Hematopoietic multipotent progenitor cell treated with erythropoietin and hydrocortisone succinate and interleukin-3 and kit ligand, for 4 days (in vitro differentiated cells): Measurements from ENCODE around the gene LAMA2.

Experiments used
- DNase-seq: peaks from one replicate; pipeline ENCODE4 v3.0.0-alpha.2; 2015

Gene LAMA2

GRCh38 chr6:129184808-129185366 is 301.9 kb downstream of the LAMA2 start:
- no peak for DNase-seq

GRCh38 chr6:129186988-129187387 is 304.1 kb downstream of the LAMA2 start:
- DNase-seq: no peak

GRCh38 chr6:129188306-129188705 is 305.4 kb downstream of the LAMA2 start:
- DNase-seq: no peak

- peak; percentile 0 for DNase-seq
Measured at GRCh38 chr6:129188795-129189194, 305.9 kb downstream of the LAMA2 start.

- DNase-seq: no peak
Measured at GRCh38 chr6:129189266-129189665, 306.3 kb downstream of the LAMA2 start.

GRCh38 chr6:129191235-129191634 is 308.3 kb downstream of the LAMA2 start:
- peak; percentile 61 for DNase-seq

- DNase-seq: no peak
Measured at GRCh38 chr6:129192458-129192989, 309.6 kb downstream of the LAMA2 start.

- DNase-seq: no peak
Measured at GRCh38 chr6:129194306-129194941, 311.5 kb downstream of the LAMA2 start.

GRCh38 chr6:129195161-129195560 is 312.2 kb downstream of the LAMA2 start:
- DNase-seq: no peak

- no peak for DNase-seq
Measured at GRCh38 chr6:129195643-129196042, 312.7 kb downstream of the LAMA2 start.

GRCh38 chr6:129197154-129197553 is 314.2 kb downstream of the LAMA2 start:
- no peak for DNase-seq

- no peak for DNase-seq
Measured at GRCh38 chr6:129200151-129200550, 317.2 kb downstream of the LAMA2 start.

- DNase-seq: no peak
Measured at GRCh38 chr6:129203190-129203900, 320.4 kb downstream of the LAMA2 start.

- no peak for DNase-seq
Measured at GRCh38 chr6:129206821-129207220, 323.9 kb downstream of the LAMA2 start.

GRCh38 chr6:129207832-129208231 is 324.9 kb downstream of the LAMA2 start:
- no peak for DNase-seq

- DNase-seq: no peak
Measured at GRCh38 chr6:129208415-129209034, 325.6 kb downstream of the LAMA2 start.

GRCh38 chr6:129209355-129209754 is 326.4 kb downstream of the LAMA2 start:
- no peak for DNase-seq

GRCh38 chr6:129210684-129211083 is 327.7 kb downstream of the LAMA2 start:
- DNase-seq: no peak

GRCh38 chr6:129211626-129212025 is 328.7 kb downstream of the LAMA2 start:
- DNase-seq: no peak

GRCh38 chr6:129212081-129212480 is 329.1 kb downstream of the LAMA2 start:
- DNase-seq: no peak

GRCh38 chr6:129215246-129215645 is 332.3 kb downstream of the LAMA2 start:
- DNase-seq: no peak

GRCh38 chr6:129215916-129216520 is 333.1 kb downstream of the LAMA2 start:
- no peak for DNase-seq

GRCh38 chr6:129217701-129218100 is 334.8 kb downstream of the LAMA2 start:
- no peak for DNase-seq
